GM12878 (cell line): ENCODE results near the gene ANAPC2. TPM values are rescaled to one million over a fixed set of nuclear protein-coding genes. Genes with fewer than 3 reads are reported as not detected.

Experiments
- ATAC-seq: fragments of 200-7000 bp; cut with Tn5 transposase; 3 replicates; pipeline ENCODE4 v1.9.1; 2020; ENCODE audit warnings: mild to moderate bottlenecking, moderate library complexity
- BruUV-seq: library from RNA; stranded (reverse); fragments of 400-500 nt; replicated peaks from 2 replicates; lab custom pipeline; 2021; lab: Mats Ljungman, UMichigan
- CTCF ChIA-PET: fragments of 300-600 bp; sonication (Branson Sonifier 250); formaldehyde crosslinking; extraction: SDS; loops from one replicate; lab custom pipeline; 2021; ENCODE audit warnings: inconsistent platforms; lab: Yijun Ruan, JAX
- POLR2A ChIA-PET: fragments of 350-600 bp; formaldehyde crosslinking; extraction: SDS; loops from one replicate; lab custom pipeline; 2021; ENCODE audit warnings: inconsistent platforms; lab: Charles Lee
- RAD21 ChIA-PET: fragments of 300-600 bp; sonication (Branson Sonifier 250); formaldehyde crosslinking; loops from one replicate; lab custom pipeline; 2023; ENCODE audit warnings: antibody characterized with exemption; ENCODE audit not compliant: unreplicated experiment; lab: Charles Lee
- SMC1A ChIA-PET: fragments of 300-600 bp; sonication (Branson Sonifier 250); formaldehyde crosslinking; loops from one replicate; lab custom pipeline; 2023; ENCODE audit not compliant: unreplicated experiment, uncharacterized antibody; lab: Charles Lee
- DNase-seq: peaks from one replicate; pipeline ENCODE4 v3.0.0-alpha.2; 2011; ENCODE audit warnings: low read depth, low spot score
- FAIRE-seq: peaks from 3 replicates; lab custom pipeline; 2011; peaks lifted over from hg19 to GRCh38; lab: Jason Lieb, UNC
- H2AFZ ChIP-seq: 2 replicates; pipeline ENCODE4 v1.6.0; 2011; ENCODE audit warnings: low read depth, low read length, control low read depth; ENCODE audit not compliant: control insufficient read depth
- H3K27ac ChIP-seq: 2 replicates; pipeline ENCODE4 v1.5.1; 2011; ENCODE audit warnings: control low read depth; ENCODE audit not compliant: control insufficient read depth, insufficient read depth
- H3K27me3 ChIP-seq, 2 experiments: replicated peaks in 1 of 2; 2 replicates each; pipeline versions ENCODE4 v1.6.0 to v1.6.1; 2011; ENCODE audit warnings: low read length in 1 of 2; ENCODE audit not compliant: control insufficient read depth in 2 of 2, insufficient read depth in 2 of 2
- H3K36me3 ChIP-seq, 2 experiments: 2 replicates each; pipeline ENCODE4 v1.5.1; 2011; ENCODE audit warnings: low read length in 1 of 2; ENCODE audit not compliant: control insufficient read depth in 2 of 2, insufficient read depth in 2 of 2
- H3K4me1 ChIP-seq: 2 replicates; pipeline ENCODE4 v1.6.1; 2011; ENCODE audit warnings: mild to moderate bottlenecking, low read length, moderate library complexity, mixed read lengths; ENCODE audit not compliant: control insufficient read depth, insufficient read depth
- H3K4me2 ChIP-seq: 2 replicates; pipeline ENCODE4 v1.6.0; 2011; ENCODE audit warnings: control low read depth; ENCODE audit not compliant: control insufficient read depth, insufficient read depth
- H3K4me3 ChIP-seq: fragments of 200-600 bp; sonication (generic); 2 replicates; pipeline ENCODE4 v1.5.1; 2016
- H3K79me2 ChIP-seq: 2 replicates; pipeline ENCODE4 v1.6.0; 2011; ENCODE audit warnings: low read length; ENCODE audit not compliant: control insufficient read depth, insufficient read depth
- H3K9ac ChIP-seq: 2 replicates; pipeline ENCODE4 v1.8.0; 2011; ENCODE audit warnings: low read length, control low read depth, mixed read lengths; ENCODE audit not compliant: control insufficient read depth, insufficient read depth
- H3K9me3 ChIP-seq: replicated peaks from 3 replicates; pipeline ENCODE4 v1.5.1; 2011; ENCODE audit warnings: mild to moderate bottlenecking, low read length; ENCODE audit not compliant: control insufficient read depth, insufficient read depth
- H4K20me1 ChIP-seq: 2 replicates; pipeline ENCODE4 v1.6.0; 2011; ENCODE audit not compliant: control insufficient read depth, insufficient read depth
- HDAC2 ChIP-seq: fragments of 200-600 bp; sonication (generic); IDR thresholded peaks from 2 replicates; pipeline ENCODE4 v1.6.1; 2017
- POLR2A ChIP-seq: IDR thresholded peaks from 2 replicates; pipeline ENCODE4 v1.6.1; 2011; ENCODE audit warnings: low read depth, mild to moderate bottlenecking, low read length
- POLR2AphosphoS5 ChIP-seq: IDR thresholded peaks from 2 replicates; pipeline ENCODE4 v1.6.1; 2011; ENCODE audit warnings: mild to moderate bottlenecking, low read length, inconsistent platforms
- SREBF1 ChIP-seq: IDR thresholded peaks from 2 replicates; pipeline ENCODE4 v1.6.1; 2012; ENCODE audit warnings: mild to moderate bottlenecking, low read length
- STAT1 ChIP-seq: fragments of 450-650 bp; conservative IDR thresholded peaks from 2 replicates; pipeline ENCODE4 v1.6.1; 2014; ENCODE audit warnings: antibody characterized with exemption, mild to moderate bottlenecking
- ZBED1 ChIP-seq: IDR thresholded peaks from 2 replicates; pipeline ENCODE4 v1.6.1; 2016; ENCODE audit warnings: borderline replicate concordance
- ZNF274 ChIP-seq: IDR thresholded peaks from one replicate; pipeline ENCODE4 v1.8.0; 2011; ENCODE audit not compliant: insufficient read length, insufficient read depth
- WGBS: methylation state at CpG from one replicate; pipeline ENCODE4 v1.1.6; 2016; ENCODE audit warnings: low lambda C conversion rate; ENCODE audit not compliant: insufficient replicate concordance, insufficient coverage; ENCODE audit errors: missing lambda C conversion rate; 5-methylcytosine and 5-hydroxymethylcytosine counted together
- in situ Hi-C: fragments of 300-500 bp; cut with MboI; formaldehyde crosslinking; loops from 9 replicates; pipeline ENCODE4 v1.14.3; 2018; ENCODE audit warnings: mixed read lengths
- intact Hi-C: fragments of 100-400 bp; cut with micrococcal nuclease; formaldehyde crosslinking; loops from one replicate; pipeline ENCODE4 v1.14.2; 2022; ENCODE audit not compliant: unreplicated experiment
- polyA plus RNA-seq, 11 experiments: library from polyadenylated mRNA; depleted of rRNA in 4 of 11; unstranded in 6 of 11; stranded (reverse) in 5 of 11; fragments of >200 nt; fragmentation: Nextera tagmentation in 4 of 11; fragmentation: Illumina TruSeq in 1 of 11; extraction: Ambion mirVana in 4 of 11; extraction: Trizol in 1 of 11; gene quantifications; 1 replicate in 1 of 11; 2 replicates in 10 of 11; pipeline versions ENCODE4 v1.2.1 to v1.2.3, GENCODE V29; 2011 to 2016; ENCODE audit warnings: inconsistent platforms in 2 of 11, missing spikeins in 2 of 11, low read depth in 1 of 11
- total RNA-seq, 4 experiments: library from RNA; depleted of rRNA in 3 of 4; stranded (reverse); fragments of >200 nt in 3 of 4; fragmentation: Illumina TruSeq in 1 of 4; extraction: Trizol in 1 of 4; gene quantifications; 2 replicates each; pipeline versions ENCODE4 v1.2.1 to v1.2.3, GENCODE V29; 2013 to 2021
- TF ChIP-seq, protein P1 (sequence below): IDR thresholded peaks from 2 replicates; pipeline ENCODE4 v1.6.1; 2012; ENCODE audit warnings: mild to moderate bottlenecking, low read depth, low read length
- TF ChIP-seq, protein P2 (sequence below): fragments of 450-650 bp; IDR thresholded peaks from 2 replicates; pipeline ENCODE4 v1.6.1; 2016; ENCODE audit warnings: mild to moderate bottlenecking

Gene ANAPC2
- total and polyA plus RNA-seq, 10 of the 15 experiments (the other 5 are each of a cell fraction or from before 2014, with no cell fraction given), result 0.03 to 65.2 (median 20.5) TPM

DNA sequence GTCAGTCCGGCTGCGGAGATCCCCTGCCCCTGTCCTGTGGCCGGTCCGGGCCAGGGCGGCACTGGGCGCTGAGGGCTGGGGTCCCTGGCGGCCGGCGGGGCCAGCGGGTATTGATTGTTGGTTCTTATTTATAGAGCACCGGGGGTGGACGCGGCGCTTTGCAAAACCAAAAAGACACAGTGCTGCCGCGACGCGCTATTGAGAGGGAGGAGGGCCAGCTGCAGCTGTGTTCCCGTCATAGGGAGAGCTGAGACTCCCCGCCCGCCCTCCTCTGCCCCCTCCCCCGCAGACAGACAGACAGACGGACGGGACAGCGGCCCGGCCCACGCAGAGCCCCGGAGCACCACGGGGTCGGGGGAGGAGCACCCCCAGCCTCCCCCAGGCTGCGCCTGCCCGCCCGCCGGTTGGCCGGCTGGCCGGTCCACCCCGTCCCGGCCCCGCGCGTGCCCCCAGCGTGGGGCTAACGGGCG lies 21.0 kb downstream of the ANAPC2 start:
- TF ChIP-seq HDAC2 (no peak), POLR2A (no peak), SREBF1 (no peak), ZBED1 (no peak), STAT1 (no peak), ZNF274 (no peak), POLR2AphosphoS5 (no peak)
- TF ChIP-seq, protein P1, sequence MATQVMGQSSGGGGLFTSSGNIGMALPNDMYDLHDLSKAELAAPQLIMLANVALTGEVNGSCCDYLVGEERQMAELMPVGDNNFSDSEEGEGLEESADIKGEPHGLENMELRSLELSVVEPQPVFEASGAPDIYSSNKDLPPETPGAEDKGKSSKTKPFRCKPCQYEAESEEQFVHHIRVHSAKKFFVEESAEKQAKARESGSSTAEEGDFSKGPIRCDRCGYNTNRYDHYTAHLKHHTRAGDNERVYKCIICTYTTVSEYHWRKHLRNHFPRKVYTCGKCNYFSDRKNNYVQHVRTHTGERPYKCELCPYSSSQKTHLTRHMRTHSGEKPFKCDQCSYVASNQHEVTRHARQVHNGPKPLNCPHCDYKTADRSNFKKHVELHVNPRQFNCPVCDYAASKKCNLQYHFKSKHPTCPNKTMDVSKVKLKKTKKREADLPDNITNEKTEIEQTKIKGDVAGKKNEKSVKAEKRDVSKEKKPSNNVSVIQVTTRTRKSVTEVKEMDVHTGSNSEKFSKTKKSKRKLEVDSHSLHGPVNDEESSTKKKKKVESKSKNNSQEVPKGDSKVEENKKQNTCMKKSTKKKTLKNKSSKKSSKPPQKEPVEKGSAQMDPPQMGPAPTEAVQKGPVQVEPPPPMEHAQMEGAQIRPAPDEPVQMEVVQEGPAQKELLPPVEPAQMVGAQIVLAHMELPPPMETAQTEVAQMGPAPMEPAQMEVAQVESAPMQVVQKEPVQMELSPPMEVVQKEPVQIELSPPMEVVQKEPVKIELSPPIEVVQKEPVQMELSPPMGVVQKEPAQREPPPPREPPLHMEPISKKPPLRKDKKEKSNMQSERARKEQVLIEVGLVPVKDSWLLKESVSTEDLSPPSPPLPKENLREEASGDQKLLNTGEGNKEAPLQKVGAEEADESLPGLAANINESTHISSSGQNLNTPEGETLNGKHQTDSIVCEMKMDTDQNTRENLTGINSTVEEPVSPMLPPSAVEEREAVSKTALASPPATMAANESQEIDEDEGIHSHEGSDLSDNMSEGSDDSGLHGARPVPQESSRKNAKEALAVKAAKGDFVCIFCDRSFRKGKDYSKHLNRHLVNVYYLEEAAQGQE, result no peak
- TF ChIP-seq, protein P2, sequence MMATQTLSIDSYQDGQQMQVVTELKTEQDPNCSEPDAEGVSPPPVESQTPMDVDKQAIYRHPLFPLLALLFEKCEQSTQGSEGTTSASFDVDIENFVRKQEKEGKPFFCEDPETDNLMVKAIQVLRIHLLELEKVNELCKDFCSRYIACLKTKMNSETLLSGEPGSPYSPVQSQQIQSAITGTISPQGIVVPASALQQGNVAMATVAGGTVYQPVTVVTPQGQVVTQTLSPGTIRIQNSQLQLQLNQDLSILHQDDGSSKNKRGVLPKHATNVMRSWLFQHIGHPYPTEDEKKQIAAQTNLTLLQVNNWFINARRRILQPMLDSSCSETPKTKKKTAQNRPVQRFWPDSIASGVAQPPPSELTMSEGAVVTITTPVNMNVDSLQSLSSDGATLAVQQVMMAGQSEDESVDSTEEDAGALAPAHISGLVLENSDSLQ, result no peak
- TF ChIP-seq, all 136 proteins: peak for 0

More for the DNA sequence above, 21.0 kb downstream of the ANAPC2 start:
- Histone ChIP-seq H3K4me1 (peaks cover 8% of the 10 kb centered on the region; the same call in 1 of the 2 replicates), H3K4me3 (no peak overlapping the region), H3K27ac (no peak overlapping the region), H3K36me3 (no peaks in the 10 kb centered on the region), H3K27me3 (peaks cover 0 to 8% of the 10 kb centered on the region in 2 experiments; a peak in 3 of 4 replicates), H2AFZ (no peak overlapping the region), H3K9me3 (no peaks in the 10 kb centered on the region), H3K79me2 (no peaks in the 10 kb centered on the region), H3K9ac (no peak overlapping the region), H4K20me1 (no peaks in the 10 kb centered on the region), H3K4me2 (no peak overlapping the region)
- no TSS peak for BruUV-seq
- RAD21 ChIA-PET, result interaction anchor here (0.6 to 4.3 kb wide), 5 partner anchors 8 to 56 kb away, joined by 3 to 25 read pairs (median 3); partner anchors contain the start of gene SSNA1
- in situ Hi-C loops, result no loop called here
- no peak for ATAC-seq
- no peak for DNase-seq
- WGBS, result 25% methylated on average over 38 of the region's 44 CpGs
- SMC1A ChIA-PET, result no interaction called here
- FAIRE-seq, result no peak
- POLR2A ChIA-PET, result interaction anchor here (0.6 to 4.4 kb wide), 5 partner anchors 9 to 49 kb away, joined by 4 to 37 read pairs (median 7); no protein-coding TSS in a partner anchor
- intact Hi-C loops, result no loop called here
- CTCF ChIA-PET, result no interaction called here
